ENCODE measurements around the gene HSD3B2. TPM values are rescaled to one million over a fixed set of nuclear protein-coding genes. Genes with fewer than 3 reads are reported as not detected.

Gene HSD3B2
- total RNA-seq, 2 experiments from 2014 or later: not detected

- Mint-ChIP-seq H3K9me3 (no peaks in the 10 kb centered on the region), H3K36me3 (no peaks in the 10 kb centered on the region), H3K4me1 (no peaks in the 10 kb centered on the region), H3K27ac (no peak overlapping the region), H3K4me3 (no peak overlapping the region), H3K27me3 (peaks cover 2% of the 10 kb centered on the region)
- ATAC-seq (ENCODE audit: low read depth): no peak
- POLR2A ChIA-PET: interaction anchor here (0.6 kb wide), 1 partner anchor 107 kb away, joined by 3 read pairs; no protein-coding TSS in a partner anchor
- no peak for DNase-seq
These were observed 4.2 kb downstream of the HSD3B2 start for GRCh38 chr1:119419109-119419508.

- H3K27ac Mint-ChIP-seq: no peak overlapping the region
- no peak overlapping the region for H3K4me3 Mint-ChIP-seq
- POLR2A ChIA-PET: no interaction called here
- peaks cover 2% of the 10 kb centered on the region for H3K27me3 Mint-ChIP-seq
- no peaks in the 10 kb centered on the region for H3K9me3 Mint-ChIP-seq
- H3K4me1 Mint-ChIP-seq: no peaks in the 10 kb centered on the region
- DNase-seq: no peak
- ATAC-seq (ENCODE audit: low read depth): no peak
- no peaks in the 10 kb centered on the region for H3K36me3 Mint-ChIP-seq
These were observed 5.7 kb downstream of the HSD3B2 start for GRCh38 chr1:119420638-119421037.

GRCh38 chr1:119422631-119423030, 7.7 kb downstream of the HSD3B2 start:
- ATAC-seq (ENCODE audit: low read depth) (no peak), DNase-seq (no peak)
- Mint-ChIP-seq H3K4me1 (no peaks in the 10 kb centered on the region), H3K4me3 (no peak overlapping the region), H3K27me3 (peaks cover 2% of the 10 kb centered on the region), H3K27ac (no peak overlapping the region), H3K36me3 (no peaks in the 10 kb centered on the region), H3K9me3 (no peaks in the 10 kb centered on the region)
- POLR2A ChIA-PET: no interaction called here

- POLR2A ChIA-PET: no interaction called here
- Mint-ChIP-seq H3K27me3 (peaks cover 6% of the 10 kb centered on the region), H3K4me3 (no peak overlapping the region), H3K27ac (no peak overlapping the region), H3K4me1 (no peaks in the 10 kb centered on the region), H3K9me3 (no peaks in the 10 kb centered on the region), H3K36me3 (no peaks in the 10 kb centered on the region)
- DNase-seq: no peak
- no peak for ATAC-seq (ENCODE audit: low read depth)
These were observed 14.0 kb downstream of the HSD3B2 start for GRCh38 chr1:119428991-119429390.

GRCh38 chr1:119429687-119430086, 14.7 kb downstream of the HSD3B2 start:
- peaks cover 6% of the 10 kb centered on the region for H3K27me3 Mint-ChIP-seq
- H3K4me3 Mint-ChIP-seq: no peak overlapping the region
- H3K4me1 Mint-ChIP-seq: no peaks in the 10 kb centered on the region
- no peak overlapping the region for H3K27ac Mint-ChIP-seq
- ATAC-seq (ENCODE audit: low read depth) (no peak), DNase-seq (no peak)
- H3K36me3 Mint-ChIP-seq: no peaks in the 10 kb centered on the region
- POLR2A ChIA-PET: no interaction called here
- H3K9me3 Mint-ChIP-seq: no peaks in the 10 kb centered on the region

- POLR2A ChIA-PET: no interaction called here
- Mint-ChIP-seq H3K4me1 (no peaks in the 10 kb centered on the region), H3K27me3 (peaks cover 6% of the 10 kb centered on the region), H3K27ac (no peak overlapping the region), H3K4me3 (no peak overlapping the region), H3K36me3 (no peaks in the 10 kb centered on the region), H3K9me3 (no peaks in the 10 kb centered on the region)
- ATAC-seq (ENCODE audit: low read depth): no peak
- DNase-seq: no peak
These were observed 15.5 kb downstream of the HSD3B2 start for GRCh38 chr1:119430486-119430885.

GRCh38 chr1:119431836-119432235, 16.9 kb downstream of the HSD3B2 start:
- POLR2A ChIA-PET: no interaction called here
- Mint-ChIP-seq H3K36me3 (no peaks in the 10 kb centered on the region), H3K4me1 (no peaks in the 10 kb centered on the region), H3K9me3 (no peaks in the 10 kb centered on the region), H3K4me3 (no peak overlapping the region), H3K27ac (no peak overlapping the region), H3K27me3 (peaks cover 6% of the 10 kb centered on the region)
- DNase-seq (no peak), ATAC-seq (ENCODE audit: low read depth) (no peak)

- Mint-ChIP-seq H3K36me3 (no peaks in the 10 kb centered on the region), H3K27ac (no peak overlapping the region), H3K4me1 (no peaks in the 10 kb centered on the region), H3K27me3 (peaks cover 5% of the 10 kb centered on the region), H3K9me3 (no peaks in the 10 kb centered on the region), H3K4me3 (no peak overlapping the region)
- ATAC-seq (ENCODE audit: low read depth) (no peak), DNase-seq (no peak)
- POLR2A ChIA-PET: no interaction called here
These were observed 20.1 kb downstream of the HSD3B2 start for GRCh38 chr1:119435052-119435451.

GRCh38 chr1:119438761-119439160, 23.8 kb downstream of the HSD3B2 start:
- Mint-ChIP-seq H3K9me3 (no peaks in the 10 kb centered on the region), H3K4me3 (no peak overlapping the region), H3K36me3 (no peaks in the 10 kb centered on the region), H3K27me3 (peaks cover 2% of the 10 kb centered on the region), H3K4me1 (no peaks in the 10 kb centered on the region), H3K27ac (no peak overlapping the region)
- DNase-seq (no peak), ATAC-seq (ENCODE audit: low read depth) (no peak)
- POLR2A ChIA-PET: no interaction called here

GRCh38 chr1:119440721-119441307, 25.9 kb downstream of the HSD3B2 start:
- Mint-ChIP-seq H3K4me1 (no peaks in the 10 kb centered on the region), H3K36me3 (no peaks in the 10 kb centered on the region), H3K27ac (no peak overlapping the region), H3K9me3 (no peaks in the 10 kb centered on the region), H3K27me3 (peaks cover 2% of the 10 kb centered on the region), H3K4me3 (no peak overlapping the region)
- DNase-seq (no peak), ATAC-seq (ENCODE audit: low read depth) (no peak)
- POLR2A ChIA-PET: no interaction called here

- no peaks in the 10 kb centered on the region for H3K36me3 Mint-ChIP-seq
- H3K4me3 Mint-ChIP-seq: no peak overlapping the region
- no peak for DNase-seq
- H3K27ac Mint-ChIP-seq: no peak overlapping the region
- ATAC-seq (ENCODE audit: low read depth): no peak
- peaks cover 2% of the 10 kb centered on the region for H3K27me3 Mint-ChIP-seq
- POLR2A ChIA-PET: no interaction called here
- H3K4me1 Mint-ChIP-seq: no peaks in the 10 kb centered on the region
- H3K9me3 Mint-ChIP-seq: no peaks in the 10 kb centered on the region
These were observed 27.8 kb downstream of the HSD3B2 start for GRCh38 chr1:119442756-119443155.

- ATAC-seq (ENCODE audit: low read depth) (no peak), DNase-seq (no peak)
- Mint-ChIP-seq H3K4me3 (no peak overlapping the region), H3K27me3 (no peaks in the 10 kb centered on the region), H3K27ac (no peak overlapping the region), H3K4me1 (no peaks in the 10 kb centered on the region), H3K36me3 (no peaks in the 10 kb centered on the region), H3K9me3 (no peaks in the 10 kb centered on the region)
- POLR2A ChIA-PET: no interaction called here
These were observed 31.4 kb downstream of the HSD3B2 start for GRCh38 chr1:119446321-119446720.

- H3K9me3 Mint-ChIP-seq: no peaks in the 10 kb centered on the region
- no peak overlapping the region for H3K4me3 Mint-ChIP-seq
- DNase-seq (no peak), ATAC-seq (ENCODE audit: low read depth) (no peak)
- H3K4me1 Mint-ChIP-seq: no peaks in the 10 kb centered on the region
- no peaks in the 10 kb centered on the region for H3K36me3 Mint-ChIP-seq
- H3K27me3 Mint-ChIP-seq: no peaks in the 10 kb centered on the region
- POLR2A ChIA-PET: no interaction called here
- H3K27ac Mint-ChIP-seq: no peak overlapping the region
These were observed 32.6 kb downstream of the HSD3B2 start for GRCh38 chr1:119447344-119448126.

GRCh38 chr1:119448127-119448511, 33.2 kb downstream of the HSD3B2 start:
- no peak for DNase-seq
- no peaks in the 10 kb centered on the region for H3K36me3 Mint-ChIP-seq
- no peaks in the 10 kb centered on the region for H3K4me1 Mint-ChIP-seq
- no peak overlapping the region for H3K27ac Mint-ChIP-seq
- ATAC-seq (ENCODE audit: low read depth): no peak
- H3K27me3 Mint-ChIP-seq: no peaks in the 10 kb centered on the region
- no peak overlapping the region for H3K4me3 Mint-ChIP-seq
- H3K9me3 Mint-ChIP-seq: no peaks in the 10 kb centered on the region
- POLR2A ChIA-PET: no interaction called here

All from activated naive CD8-positive, alpha-beta T cell treated with anti-CD3 and anti-CD28 coated beads, Interleukin-2, amount 10 ng/mL, durations not matched to agents 7 days and 5 days (primary cell).